NT2/D1 (cell line): ENCODE results near the gene RAD9B.

Experiments used
- SUZ12 ChIP-seq: IDR thresholded peaks from 2 replicates; pipeline ENCODE4 v1.6.1; 2011; ENCODE audit not compliant: insufficient read length, insufficient read depth; ENCODE audit errors: extremely low read depth
- YY1 ChIP-seq: IDR thresholded peaks from 2 replicates; pipeline ENCODE4 v1.6.1; 2011; ENCODE audit not compliant: insufficient read length, insufficient read depth
- ZNF274 ChIP-seq: IDR thresholded peaks from 2 replicates; pipeline ENCODE4 v1.6.1; 2011; ENCODE audit warnings: mild to moderate bottlenecking, low read depth, low read length

- TF ChIP-seq YY1 (no peak), ZNF274 (no peak), SUZ12 (no peak)
These were observed 37.9 kb downstream of the RAD9B start for GRCh38 chr12:110540048-110540447.
